HG03342 (cell line): ENCODE results near the gene PRDX3.

ENCODE experiments used
- ATAC-seq: cut with Tn5 transposase; IDR thresholded peaks from one replicate; pipeline ENCODE4 v1.9.1; 2021; ENCODE audit warnings: mild to moderate bottlenecking, moderate library complexity; ENCODE audit not compliant: unreplicated experiment

Gene PRDX3

GRCh38 chr10:119178372-119179119, at the start of gene PRDX3:
Gene PRDX3, minus strand, starts transcription at chr10:119178812. Its CDS starts 22 bp downstream, at chr10:119178790.
- ATAC-seq, result peak; percentile 93

- ATAC-seq, result no peak
Measured at GRCh38 chr10:119227825-119228224, 49.2 kb upstream of the PRDX3 start.

GRCh38 chr10:119225083-119225658, 46.6 kb upstream of the PRDX3 start:
- no peak for ATAC-seq

- no peak for ATAC-seq
Measured at GRCh38 chr10:119222966-119223386, 44.4 kb upstream of the PRDX3 start.

GRCh38 chr10:119222537-119222936, 43.9 kb upstream of the PRDX3 start:
- no peak for ATAC-seq

- peak; percentile 46 for ATAC-seq
Measured at GRCh38 chr10:119221666-119222065, 43.1 kb upstream of the PRDX3 start.

- no peak for ATAC-seq
Measured at GRCh38 chr10:119221201-119221600, 42.6 kb upstream of the PRDX3 start.

GRCh38 chr10:119219871-119220270, 41.3 kb upstream of the PRDX3 start:
- ATAC-seq, result no peak

GRCh38 chr10:119217991-119218490, 39.4 kb upstream of the PRDX3 start:
- ATAC-seq, result no peak

GRCh38 chr10:119217401-119217800, 38.8 kb upstream of the PRDX3 start:
- ATAC-seq, result no peak

- no peak for ATAC-seq
Measured at GRCh38 chr10:119216127-119216526, 37.5 kb upstream of the PRDX3 start.

- no peak for ATAC-seq
Measured at GRCh38 chr10:119215371-119215770, 36.8 kb upstream of the PRDX3 start.

- no peak for ATAC-seq
Measured at GRCh38 chr10:119211625-119212441, 33.2 kb upstream of the PRDX3 start.

- no peak for ATAC-seq
Measured at GRCh38 chr10:119211176-119211575, 32.6 kb upstream of the PRDX3 start.

GRCh38 chr10:119210633-119211032, 32.0 kb upstream of the PRDX3 start:
- no peak for ATAC-seq

- ATAC-seq, result no peak
Measured at GRCh38 chr10:119209736-119210355, 31.2 kb upstream of the PRDX3 start.

GRCh38 chr10:119209035-119209735, 30.6 kb upstream of the PRDX3 start:
- ATAC-seq, result no peak

- no peak for ATAC-seq
Measured at GRCh38 chr10:119208553-119208940, 29.9 kb upstream of the PRDX3 start.

GRCh38 chr10:119207713-119208552, 29.3 kb upstream of the PRDX3 start:
- no peak for ATAC-seq

- peak; percentile 74 for ATAC-seq
Measured at GRCh38 chr10:119207366-119207666, 28.7 kb upstream of the PRDX3 start, which contains the start of gene GRK5. Gene GRK5, plus strand, starts transcription at chr10:119207571. Its CDS starts 347 bp downstream, at chr10:119207918.
